Central memory CD4-positive, alpha-beta T cell (primary cell): Measurements from ENCODE around the gene B3GALT5.
A peak's percentile ranks its signal among the peaks of the same experiment; 100 is the strongest.

Source experiments
- DNase-seq: peaks from one replicate; pipeline ENCODE4 v3.0.0; 2022

The B3GALT5 gene

DNA sequence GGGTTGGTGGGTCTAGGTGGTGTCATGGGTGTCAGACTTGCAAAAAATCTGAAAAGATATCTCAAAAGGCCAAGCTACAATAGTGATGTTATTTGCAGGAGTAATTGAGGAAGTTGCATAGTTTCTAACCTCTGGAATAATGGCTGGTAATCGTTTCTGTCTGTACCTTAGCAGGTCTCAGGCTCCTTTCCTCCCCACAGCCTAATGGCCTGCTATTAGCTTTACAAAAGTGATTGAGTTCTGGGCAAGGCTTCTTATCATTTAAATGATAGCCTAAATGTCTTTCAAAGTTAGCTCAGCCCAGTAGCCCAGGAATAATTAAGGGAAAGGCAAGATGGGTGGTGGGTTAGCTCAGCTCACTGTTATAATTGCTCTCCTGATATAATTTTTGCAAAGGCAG is 94.6 kb downstream of the B3GALT5 start:
- DNase-seq: no peak

DNA sequence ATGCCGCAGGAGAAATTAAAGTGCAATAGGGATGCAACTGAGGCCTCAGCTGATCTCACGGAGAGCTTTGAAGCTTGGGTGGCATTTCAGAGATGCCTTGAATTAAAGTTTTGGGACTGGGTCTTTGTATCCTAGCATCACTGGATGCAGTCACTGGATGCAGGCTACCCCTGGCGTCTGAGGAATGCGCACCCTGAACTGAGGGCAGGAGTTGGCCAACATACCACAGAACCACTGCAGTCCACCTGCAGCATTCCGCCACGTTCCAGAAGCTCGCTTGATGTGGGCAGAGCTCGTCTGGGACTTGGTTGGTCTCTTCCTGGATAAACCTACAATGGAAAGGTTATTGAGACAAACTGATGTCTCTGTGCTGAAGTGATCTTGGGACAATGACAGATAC is 98.1 kb downstream of the B3GALT5 start:
- DNase-seq: no peak

DNA sequence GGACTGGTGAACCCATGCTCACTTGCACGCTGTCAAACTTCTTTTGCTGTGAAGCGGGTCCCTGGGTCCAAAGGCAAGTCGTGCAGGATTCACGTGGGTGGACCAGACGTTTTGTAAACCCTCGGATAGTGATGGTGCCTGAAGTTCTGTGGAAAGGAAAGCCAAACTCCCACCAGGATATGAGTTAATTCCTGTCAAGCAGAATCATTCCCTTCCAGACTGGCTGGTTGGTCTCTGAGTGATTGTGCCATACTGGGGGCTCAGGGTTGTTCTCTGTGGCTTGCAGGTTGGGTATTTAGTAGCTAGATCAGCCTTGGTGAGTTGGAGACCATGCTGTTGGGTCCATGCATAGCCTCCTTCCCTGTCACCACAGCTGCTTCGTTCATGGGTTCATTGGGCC is 99.5 kb downstream of the B3GALT5 start:
- DNase-seq: no peak

DNA sequence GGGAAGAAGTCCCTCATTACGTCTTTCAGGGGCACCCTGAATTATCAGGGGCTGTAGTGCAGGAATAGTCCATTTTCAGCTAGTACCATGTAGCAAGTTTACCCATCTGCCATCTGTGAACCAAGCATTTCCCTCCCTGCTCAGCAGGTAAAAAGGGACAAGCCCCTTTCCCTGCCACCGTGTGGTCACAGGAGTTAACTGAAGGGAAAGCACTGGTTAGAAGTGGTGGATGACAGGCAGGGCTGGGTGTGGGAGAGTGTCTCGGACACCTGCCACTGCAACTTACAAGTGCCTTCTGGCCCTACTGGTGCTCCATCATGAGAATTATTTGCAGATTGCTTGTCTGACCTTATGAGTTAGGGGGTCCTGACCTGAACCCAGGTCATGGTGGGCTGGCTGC is 100.2 kb downstream of the B3GALT5 start:
- DNase-seq: no peak

DNA sequence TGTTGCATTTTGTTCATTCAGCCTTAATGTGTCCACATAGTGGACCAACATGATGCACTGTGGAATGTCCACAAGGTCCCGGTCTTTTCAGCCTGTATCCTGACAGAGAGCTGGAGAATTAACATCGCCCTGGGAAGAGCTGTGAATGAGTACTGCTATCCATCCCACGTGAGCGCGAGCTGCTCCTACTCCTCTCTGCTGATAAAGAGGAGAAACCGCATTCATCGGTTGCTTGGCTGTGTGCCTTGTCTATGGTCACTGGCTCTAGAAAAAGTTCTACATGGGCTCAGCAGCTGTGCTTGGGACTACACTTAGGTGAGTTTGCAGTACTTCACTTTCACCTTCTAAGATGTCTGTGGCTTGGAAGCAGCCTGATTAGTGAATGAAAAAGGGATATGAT is 101.2 kb downstream of the B3GALT5 start:
- no peak for DNase-seq

DNA sequence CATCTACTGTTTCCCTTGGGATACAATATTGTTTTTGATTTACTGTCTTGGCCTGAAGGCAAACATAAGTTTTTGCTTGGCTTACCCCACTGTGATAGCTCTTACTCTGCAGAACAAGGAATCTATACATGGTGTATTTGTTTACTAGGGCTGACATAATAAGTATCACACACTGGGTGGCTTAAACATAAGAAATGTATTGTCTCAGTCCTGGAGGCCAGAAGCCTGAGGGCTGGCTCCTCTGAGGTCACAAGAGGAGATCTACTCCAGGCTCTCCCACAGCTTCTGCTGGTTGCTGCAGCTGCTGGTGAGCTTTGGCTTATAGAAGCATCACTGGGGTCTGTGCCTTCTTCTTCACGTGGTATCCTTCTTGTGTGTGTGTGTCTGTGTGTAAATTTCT is 101.6 kb downstream of the B3GALT5 start:
- no peak for DNase-seq

DNA sequence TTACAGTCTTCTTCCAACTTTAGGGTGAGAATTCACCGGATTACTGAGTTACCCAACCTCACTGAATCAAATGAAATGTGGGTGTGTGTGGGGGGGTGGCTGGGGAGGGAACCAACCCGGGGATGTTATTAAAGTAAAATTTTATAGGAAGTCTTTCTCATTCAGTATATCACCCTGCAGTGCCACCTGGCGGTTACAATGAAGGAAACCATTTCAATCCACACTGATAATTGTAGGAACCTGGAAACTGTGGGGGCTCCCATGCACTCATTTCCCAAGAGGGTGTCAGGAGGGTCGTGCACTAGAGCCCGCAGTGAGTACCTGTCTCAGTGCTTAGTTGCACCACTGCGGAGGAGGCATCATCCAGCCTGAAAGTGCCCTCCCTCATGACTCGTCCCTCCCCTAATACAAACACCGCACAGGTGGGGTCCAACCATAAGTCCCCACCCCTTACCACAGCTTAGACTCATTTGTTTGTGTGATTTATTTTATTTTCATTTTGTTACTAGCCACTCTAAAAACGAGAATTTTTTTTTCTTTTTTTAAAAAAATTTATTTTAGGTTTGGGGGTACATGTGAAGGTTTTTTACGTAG is 103.2 kb downstream of the B3GALT5 start:
- DNase-seq: peak; percentile 4

DNA sequence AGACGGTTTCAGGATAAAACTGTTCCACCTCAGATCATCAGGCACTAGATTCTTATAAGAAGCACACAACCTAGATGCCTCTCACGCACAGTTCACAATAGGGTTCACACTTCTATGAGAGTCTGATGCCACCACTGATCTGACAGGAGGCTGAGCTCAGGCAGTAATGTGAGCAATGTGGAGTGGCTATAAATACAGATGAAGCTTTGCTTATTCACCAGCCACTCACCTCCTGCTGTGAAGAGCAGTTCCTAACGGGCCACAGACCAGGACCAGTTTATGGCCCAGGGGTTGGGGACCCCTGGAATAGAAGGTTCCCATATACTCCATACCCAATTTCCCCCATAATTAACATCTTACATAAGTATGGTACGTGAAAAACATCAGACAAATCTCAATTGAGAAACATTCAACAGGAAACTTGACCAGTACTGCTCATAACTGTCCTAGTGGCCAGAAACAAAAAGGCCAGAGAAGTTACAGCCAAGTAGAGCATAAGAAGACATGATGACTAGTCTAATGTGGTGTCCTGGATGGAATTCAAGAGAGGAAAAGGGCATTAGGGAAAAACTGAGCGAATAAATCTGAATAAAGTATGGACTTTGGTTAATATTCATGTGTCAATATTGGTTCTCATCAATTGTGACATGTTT is 107.5 kb downstream of the B3GALT5 start:
- DNase-seq: no peak

DNA sequence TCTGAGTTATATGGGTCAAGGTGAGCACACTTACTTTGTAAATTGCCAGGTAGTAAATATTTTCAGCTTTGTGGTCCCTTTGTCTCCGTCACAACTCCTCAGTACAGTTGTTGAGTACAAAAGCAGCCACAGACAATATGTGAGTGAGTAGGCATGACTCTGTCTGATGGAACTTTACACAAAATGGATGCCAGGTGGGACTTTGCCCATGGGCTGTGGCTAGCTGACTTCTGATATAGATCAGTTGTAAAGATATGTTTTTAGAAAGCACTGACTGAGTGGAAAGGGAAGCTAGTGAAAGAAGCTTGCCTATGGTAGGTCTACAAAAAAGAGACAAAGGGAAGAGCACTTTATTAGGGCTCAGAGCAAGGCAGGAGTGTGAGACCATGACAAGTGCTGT is 109.1 kb downstream of the B3GALT5 start:
- no peak for DNase-seq
